ENCODE results near the gene ABHD1.
"Not testable (repeated sequence)": the region's sequence is repeated elsewhere in the genome, so short reads cannot be mapped to it uniquely, and the experiment has no call there.

ABHD1 gene

DNA sequence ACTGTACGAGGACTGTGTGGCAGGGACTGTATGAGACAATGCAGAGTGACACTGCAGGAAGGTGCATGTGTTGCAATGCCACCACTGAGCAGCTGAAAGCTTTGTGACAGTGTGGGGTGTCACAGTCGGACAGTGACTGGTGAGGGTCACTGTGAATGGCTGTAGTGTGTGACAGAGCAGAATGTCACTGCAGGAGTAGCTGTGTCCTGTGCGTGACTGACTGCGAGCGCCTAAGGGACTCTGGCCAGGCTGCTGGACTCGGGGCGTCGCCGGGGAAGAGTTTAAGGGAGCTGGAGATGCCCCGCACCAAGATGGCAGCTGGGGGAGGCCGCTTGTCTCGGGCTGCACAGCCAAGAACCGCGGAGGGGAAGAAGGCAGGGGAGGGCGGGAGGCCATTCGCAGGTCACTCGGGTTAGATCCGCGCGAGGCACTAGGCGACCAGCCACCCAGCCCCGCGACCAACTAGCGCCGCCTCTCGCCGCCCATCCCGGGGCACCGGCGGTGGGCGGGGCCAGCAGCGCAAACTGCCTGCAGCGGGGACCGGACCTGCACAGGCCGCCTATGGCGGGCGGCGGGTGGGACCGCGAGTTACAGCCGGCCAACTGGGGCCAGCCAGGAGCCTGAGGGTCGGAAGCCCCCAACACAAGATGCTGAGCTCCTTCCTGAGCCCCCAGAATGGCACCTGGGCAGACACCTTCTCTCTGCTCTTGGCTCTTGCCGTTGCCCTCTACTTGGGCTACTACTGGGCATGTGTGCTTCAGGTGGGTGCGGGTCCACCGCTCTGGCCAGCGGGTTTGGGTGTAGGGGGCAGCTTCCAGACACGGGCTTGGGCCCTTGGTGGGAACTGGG is at the start of gene ABHD1:
TSS of gene ABHD1 (plus strand) at position 514 of the 849 bp plus-strand sequence. CDS start at position 648, 134 bp downstream.
- H3K4me3 Mint-ChIP-seq: peak within 1 kb of the TSS; percentile 90
- no peaks in the 10 kb centered on the region for H3K9me3 Mint-ChIP-seq
- no peak within 1 kb of the TSS for H3K27ac Mint-ChIP-seq
- peaks cover 13% of the 10 kb centered on the region for H3K27me3 Mint-ChIP-seq
- DNase-seq (ENCODE audit: low spot score in 2 of 2) (peak; percentile 44 to 60), ATAC-seq (ENCODE audit: low read depth) (peak; percentile 77)
- no peaks in the 10 kb centered on the region for H3K36me3 Mint-ChIP-seq
- peaks cover 15% of the 10 kb centered on the region for H3K4me1 Mint-ChIP-seq

DNA sequence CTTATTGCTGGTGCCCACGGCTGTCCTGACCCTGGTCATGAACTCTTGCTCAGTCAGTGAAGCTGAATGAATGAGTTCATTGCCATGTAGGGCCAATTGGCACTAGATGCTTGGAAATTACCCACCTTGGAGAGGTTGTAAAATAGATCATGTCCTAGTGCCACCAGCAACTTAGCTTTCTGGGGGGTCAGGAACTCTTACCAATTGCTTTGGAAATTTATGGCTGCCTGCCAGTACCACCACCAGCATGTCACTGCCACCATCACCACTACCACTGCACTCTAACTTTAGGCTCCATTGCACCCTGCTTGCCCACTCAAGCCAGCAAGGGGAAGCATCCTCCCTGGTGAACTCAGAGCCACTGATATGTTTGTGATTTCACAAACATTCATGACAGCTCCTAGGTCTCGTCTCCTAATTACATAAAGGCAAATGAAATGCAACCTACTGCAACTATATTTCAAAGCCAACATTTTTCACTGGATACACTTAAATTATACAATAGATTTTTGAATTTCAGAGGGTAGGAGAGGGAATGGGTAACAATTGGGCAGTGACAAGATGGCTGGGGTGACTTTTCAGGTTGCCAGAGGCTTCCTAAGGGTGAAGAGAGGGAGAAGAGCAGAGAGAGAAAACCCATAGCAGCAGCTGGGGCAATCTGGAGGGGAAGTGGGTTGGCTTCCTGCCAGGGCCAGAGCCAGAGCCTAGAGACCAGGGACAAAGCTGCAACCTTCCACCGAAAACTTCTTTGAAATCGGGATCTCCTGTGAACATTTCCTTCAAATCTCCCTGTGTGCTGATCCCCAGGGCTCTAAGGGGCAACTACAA is 48.7 kb upstream of the ABHD1 start:
- peak overlapping the region; percentile 24 for H3K27ac Mint-ChIP-seq
- H3K4me3 Mint-ChIP-seq: peak overlapping the region; percentile 37
- peaks cover 34% of the 10 kb centered on the region for H3K4me1 Mint-ChIP-seq
- peak in 1 of 2 donors; percentile 37 for DNase-seq (ENCODE audit: low spot score in 2 of 2)
- no peak for ATAC-seq (ENCODE audit: low read depth)
- peaks cover 2% of the 10 kb centered on the region for H3K27me3 Mint-ChIP-seq
- H3K36me3 Mint-ChIP-seq: peaks cover 1% of the 10 kb centered on the region
- no peaks in the 10 kb centered on the region for H3K9me3 Mint-ChIP-seq

DNA sequence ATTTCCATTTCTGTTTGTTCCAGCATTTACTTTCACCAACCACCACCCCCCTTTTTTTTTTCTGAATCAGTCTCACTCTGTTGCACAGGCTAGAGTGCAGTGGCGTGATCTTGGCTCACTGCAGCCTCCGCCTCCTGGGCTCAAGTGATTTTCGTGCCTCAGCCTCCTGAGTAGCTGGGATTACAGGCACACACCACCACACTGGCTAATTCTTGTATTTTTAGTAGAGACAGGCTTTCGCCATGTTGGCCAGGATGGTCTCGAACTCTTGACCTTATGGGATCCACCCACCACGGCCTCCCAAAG is 48.1 kb upstream of the ABHD1 start:
- peaks cover 35% of the 10 kb centered on the region for H3K4me1 Mint-ChIP-seq
- H3K9me3 Mint-ChIP-seq; H3K27me3 Mint-ChIP-seq; ATAC-seq (ENCODE audit: low read depth); H3K36me3 Mint-ChIP-seq; DNase-seq (ENCODE audit: low spot score in 2 of 2): not testable (repeated sequence)
- peak overlapping the region; percentile 37 for H3K4me3 Mint-ChIP-seq
- H3K27ac Mint-ChIP-seq: peak overlapping the region; percentile 24

DNA sequence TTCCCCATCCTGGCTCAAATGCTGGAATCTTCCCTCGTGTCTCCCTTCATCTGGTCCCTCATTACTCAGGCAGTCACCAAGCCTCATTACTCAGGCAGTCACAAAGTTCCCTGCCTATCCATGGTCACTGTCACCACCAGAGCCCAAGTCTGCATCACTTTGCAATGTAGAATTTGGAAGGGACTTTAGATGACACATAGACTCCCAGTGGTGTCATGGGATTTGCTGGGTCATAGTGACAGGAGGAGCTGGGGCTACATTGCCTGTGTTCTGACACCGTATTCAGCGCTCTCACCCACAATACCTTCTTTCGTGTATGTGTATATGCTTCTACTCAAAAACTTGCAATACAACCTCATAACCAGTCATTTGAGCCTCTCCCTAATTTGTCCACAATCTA is 47.3 kb upstream of the ABHD1 start:
- Mint-ChIP-seq H3K4me1 (peaks cover 39% of the 10 kb centered on the region), H3K27ac (no peak overlapping the region), H3K36me3 (no peaks in the 10 kb centered on the region), H3K27me3 (peaks cover 2% of the 10 kb centered on the region), H3K4me3 (no peak overlapping the region), H3K9me3 (no peaks in the 10 kb centered on the region)
- DNase-seq (ENCODE audit: low spot score in 2 of 2) (no peak), ATAC-seq (ENCODE audit: low read depth) (no peak)

DNA sequence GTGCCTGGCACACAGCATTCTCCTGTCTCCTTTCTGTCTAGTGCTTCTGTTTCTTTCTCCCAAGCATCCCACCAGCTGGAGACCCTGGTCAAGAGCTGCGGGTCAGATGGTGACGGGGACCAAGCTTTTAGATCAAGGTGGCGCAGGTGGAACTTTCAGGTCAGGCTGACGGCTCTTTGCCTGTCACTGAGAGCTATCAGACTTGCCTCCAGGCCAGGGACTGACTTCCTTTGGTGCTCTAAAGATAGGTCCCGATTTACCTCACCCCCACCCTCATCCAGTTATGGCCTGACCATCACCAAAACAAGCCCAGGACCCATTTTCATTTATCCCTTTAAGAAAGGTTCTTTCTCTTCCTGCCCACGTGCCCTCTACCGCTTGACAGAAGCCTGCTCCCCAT is 46.4 kb upstream of the ABHD1 start:
- ATAC-seq (ENCODE audit: low read depth) (no peak), DNase-seq (ENCODE audit: low spot score in 2 of 2) (no peak)
- Mint-ChIP-seq H3K36me3 (no peaks in the 10 kb centered on the region), H3K9me3 (no peaks in the 10 kb centered on the region), H3K27ac (no peak overlapping the region), H3K27me3 (peaks cover 2% of the 10 kb centered on the region), H3K4me3 (no peak overlapping the region), H3K4me1 (peaks cover 40% of the 10 kb centered on the region)

DNA sequence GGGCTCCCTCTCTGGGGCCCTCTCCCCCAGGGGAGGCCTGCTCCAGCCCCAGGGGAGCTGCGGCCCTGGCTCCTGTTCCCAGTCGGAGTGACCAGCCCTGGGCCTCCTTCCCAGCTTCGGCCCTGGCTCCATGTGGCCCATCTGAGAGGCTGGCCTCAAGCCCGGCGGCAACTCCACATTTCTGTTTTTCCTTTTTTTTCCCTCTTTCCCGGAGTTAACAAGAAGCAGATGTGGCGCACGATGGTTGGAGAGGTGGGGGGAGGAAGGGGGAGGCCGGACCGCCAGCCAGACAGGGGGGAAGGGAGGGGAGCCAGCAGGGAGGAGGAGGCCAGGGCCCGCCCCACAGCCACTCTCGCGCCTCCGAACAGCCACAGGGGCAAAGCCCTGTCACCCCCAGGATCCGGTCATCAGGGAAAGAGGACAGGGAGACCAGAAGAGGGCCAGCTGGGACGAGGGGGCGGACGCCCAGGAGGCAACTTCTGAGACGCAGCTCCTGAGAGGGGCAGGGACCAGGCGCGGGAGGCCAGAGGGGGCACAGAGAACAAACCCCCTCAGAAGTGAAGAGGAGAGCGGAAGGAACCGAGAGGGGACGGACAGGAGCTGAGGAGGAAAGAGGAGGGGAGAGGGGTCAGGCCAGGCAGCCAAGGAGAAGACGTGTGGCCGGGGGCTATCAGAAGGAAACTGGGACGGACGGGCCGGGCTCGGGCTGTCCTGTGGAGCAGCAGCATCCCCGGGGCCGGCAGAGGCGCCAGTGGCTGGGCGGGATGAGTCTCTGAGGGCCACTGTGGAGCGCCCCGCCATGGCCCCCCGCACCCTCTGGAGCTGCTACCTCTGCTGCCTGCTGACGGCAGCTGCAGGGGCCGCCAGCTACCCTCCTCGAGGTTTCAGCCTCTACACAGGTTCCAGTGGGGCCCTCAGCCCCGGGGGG is 45.1 kb upstream of the ABHD1 start, which contains the start of gene EMILIN1:
TSS of gene EMILIN1 (plus strand) at position 349 of the 928 bp plus-strand sequence. CDS start at position 800, 451 bp downstream.
- Mint-ChIP-seq H3K4me1 (peaks cover 39% of the 10 kb centered on the region), H3K27ac (no peak within 1 kb of the TSS), H3K27me3 (peaks cover 2% of the 10 kb centered on the region), H3K9me3 (no peaks in the 10 kb centered on the region), H3K4me3 (no peak within 1 kb of the TSS), H3K36me3 (no peaks in the 10 kb centered on the region)
- no peak for DNase-seq (ENCODE audit: low spot score in 2 of 2)
- ATAC-seq (ENCODE audit: low read depth): no peak

DNA sequence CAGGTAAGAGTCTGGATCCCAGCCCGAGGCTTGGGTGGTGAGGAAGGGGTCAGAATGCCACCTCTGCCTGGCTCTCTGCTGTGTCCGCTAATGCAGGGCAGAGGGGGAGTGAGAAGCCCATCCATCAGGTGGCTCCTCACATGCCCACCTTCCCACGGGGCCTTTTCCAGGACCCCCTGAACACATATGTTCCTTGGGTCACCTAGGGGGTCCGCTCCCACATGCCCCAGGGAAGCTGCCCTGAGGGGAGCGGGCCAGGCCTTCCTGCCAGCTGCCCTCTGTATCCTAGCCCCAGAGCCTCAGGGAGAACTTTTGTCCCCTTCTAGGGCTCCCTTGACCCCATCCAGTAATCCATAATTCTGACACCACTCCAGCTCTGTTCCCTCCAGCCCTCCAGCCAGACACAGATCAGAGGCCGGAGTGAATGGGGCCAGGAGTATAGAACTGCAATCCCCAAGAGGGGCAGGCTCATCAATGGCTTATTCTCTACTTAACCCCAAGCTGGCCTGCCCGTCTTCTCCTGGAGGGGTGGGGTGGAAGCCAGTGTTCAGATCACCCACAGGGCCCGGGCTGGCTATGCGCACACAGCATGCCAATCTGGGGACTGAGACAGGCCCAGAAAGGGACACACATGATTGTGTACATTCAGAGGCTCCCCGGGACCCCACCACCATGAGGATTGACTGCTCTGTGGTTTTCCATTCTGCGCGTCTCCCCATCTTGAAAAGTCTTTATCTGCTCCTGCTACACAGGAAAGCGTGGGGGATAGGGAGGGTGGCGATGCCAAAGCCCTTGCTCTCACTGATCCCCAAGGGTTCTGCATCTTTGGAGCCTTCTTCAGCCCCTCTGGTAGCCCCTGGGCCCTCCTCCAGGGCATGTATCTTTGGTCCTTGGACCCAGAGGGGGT is 44.1 kb upstream of the ABHD1 start:
- no peak for DNase-seq (ENCODE audit: low spot score in 2 of 2)
- Mint-ChIP-seq H3K27me3 (peaks cover 2% of the 10 kb centered on the region), H3K27ac (no peak overlapping the region), H3K4me1 (peaks cover 36% of the 10 kb centered on the region), H3K36me3 (no peaks in the 10 kb centered on the region), H3K9me3 (no peaks in the 10 kb centered on the region), H3K4me3 (no peak overlapping the region)
- ATAC-seq (ENCODE audit: low read depth): no peak

DNA sequence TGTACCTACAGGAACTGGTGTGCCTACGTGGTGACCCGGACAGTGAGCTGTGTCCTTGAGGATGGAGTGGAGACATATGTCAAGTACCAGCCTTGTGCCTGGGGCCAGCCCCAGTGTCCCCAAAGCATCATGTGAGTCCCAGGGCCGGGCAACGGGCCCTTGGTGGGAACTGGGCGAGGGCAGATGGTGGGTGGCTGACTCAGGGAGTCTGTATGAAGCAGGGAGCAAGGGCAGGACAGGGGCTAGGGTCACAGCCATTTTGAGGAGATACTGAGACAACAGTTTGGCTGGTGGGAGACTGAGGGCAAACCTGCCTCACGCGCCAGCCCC is 43.5 kb upstream of the ABHD1 start:
- H3K9me3 Mint-ChIP-seq: no peaks in the 10 kb centered on the region
- no peak overlapping the region for H3K27ac Mint-ChIP-seq
- H3K4me1 Mint-ChIP-seq: peaks cover 31% of the 10 kb centered on the region
- H3K4me3 Mint-ChIP-seq: peak overlapping the region; percentile 25
- peaks cover 2% of the 10 kb centered on the region for H3K27me3 Mint-ChIP-seq
- ATAC-seq (ENCODE audit: low read depth): no peak
- H3K36me3 Mint-ChIP-seq: no peaks in the 10 kb centered on the region
- DNase-seq (ENCODE audit: low spot score in 2 of 2): no peak

DNA sequence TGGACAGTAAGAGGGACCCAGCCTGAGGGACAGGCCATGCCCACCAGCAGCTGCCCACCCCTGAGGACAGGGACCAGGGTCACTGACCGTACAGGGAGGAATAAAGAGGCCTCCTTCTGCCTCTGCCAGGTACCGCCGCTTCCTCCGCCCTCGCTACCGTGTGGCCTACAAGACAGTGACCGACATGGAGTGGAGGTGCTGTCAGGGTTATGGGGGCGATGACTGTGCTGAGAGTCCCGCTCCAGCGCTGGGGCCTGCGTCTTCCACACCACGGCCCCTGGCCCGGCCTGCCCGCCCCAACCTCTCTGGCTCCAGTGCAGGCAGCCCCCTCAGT is 43.0 kb upstream of the ABHD1 start:
- ATAC-seq (ENCODE audit: low read depth) (no peak), DNase-seq (ENCODE audit: low spot score in 2 of 2) (no peak)
- Mint-ChIP-seq H3K27me3 (peaks cover 2% of the 10 kb centered on the region), H3K4me1 (peaks cover 27% of the 10 kb centered on the region), H3K27ac (no peak overlapping the region), H3K36me3 (no peaks in the 10 kb centered on the region), H3K9me3 (no peaks in the 10 kb centered on the region), H3K4me3 (peak overlapping the region; percentile 78)

DNA sequence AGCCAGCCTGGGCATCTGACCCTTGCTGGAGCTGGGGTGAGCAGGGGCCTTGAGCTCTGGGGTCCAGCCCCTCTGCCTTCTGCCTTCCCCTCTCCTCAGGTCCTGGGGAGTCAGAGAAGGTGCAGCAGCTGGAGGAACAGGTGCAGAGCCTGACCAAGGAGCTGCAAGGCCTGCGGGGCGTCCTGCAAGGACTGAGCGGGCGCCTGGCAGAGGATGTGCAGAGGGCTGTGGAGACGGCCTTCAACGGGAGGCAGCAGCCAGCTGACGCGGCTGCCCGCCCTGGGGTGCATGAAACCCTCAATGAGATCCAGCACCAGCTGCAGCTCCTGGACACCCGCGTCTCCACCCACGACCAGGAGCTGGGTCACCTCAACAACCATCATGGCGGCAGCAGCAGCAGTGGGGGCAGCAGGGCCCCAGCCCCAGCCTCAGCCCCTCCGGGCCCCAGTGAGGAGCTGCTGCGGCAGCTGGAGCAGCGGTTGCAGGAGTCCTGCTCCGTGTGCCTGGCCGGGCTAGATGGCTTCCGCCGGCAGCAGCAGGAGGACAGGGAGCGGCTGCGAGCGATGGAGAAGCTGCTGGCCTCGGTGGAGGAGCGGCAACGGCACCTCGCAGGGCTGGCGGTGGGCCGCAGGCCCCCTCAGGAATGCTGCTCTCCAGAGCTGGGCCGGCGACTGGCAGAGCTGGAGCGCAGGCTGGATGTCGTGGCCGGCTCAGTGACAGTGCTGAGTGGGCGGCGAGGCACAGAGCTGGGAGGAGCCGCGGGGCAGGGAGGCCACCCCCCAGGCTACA is 41.4 kb upstream of the ABHD1 start:
- Mint-ChIP-seq H3K27me3 (peaks cover 2% of the 10 kb centered on the region), H3K27ac (no peak overlapping the region), H3K4me1 (peaks cover 20% of the 10 kb centered on the region), H3K9me3 (no peaks in the 10 kb centered on the region), H3K4me3 (no peak overlapping the region), H3K36me3 (no peaks in the 10 kb centered on the region)
- DNase-seq (ENCODE audit: low spot score in 2 of 2): no peak
- ATAC-seq (ENCODE audit: low read depth): no peak

DNA sequence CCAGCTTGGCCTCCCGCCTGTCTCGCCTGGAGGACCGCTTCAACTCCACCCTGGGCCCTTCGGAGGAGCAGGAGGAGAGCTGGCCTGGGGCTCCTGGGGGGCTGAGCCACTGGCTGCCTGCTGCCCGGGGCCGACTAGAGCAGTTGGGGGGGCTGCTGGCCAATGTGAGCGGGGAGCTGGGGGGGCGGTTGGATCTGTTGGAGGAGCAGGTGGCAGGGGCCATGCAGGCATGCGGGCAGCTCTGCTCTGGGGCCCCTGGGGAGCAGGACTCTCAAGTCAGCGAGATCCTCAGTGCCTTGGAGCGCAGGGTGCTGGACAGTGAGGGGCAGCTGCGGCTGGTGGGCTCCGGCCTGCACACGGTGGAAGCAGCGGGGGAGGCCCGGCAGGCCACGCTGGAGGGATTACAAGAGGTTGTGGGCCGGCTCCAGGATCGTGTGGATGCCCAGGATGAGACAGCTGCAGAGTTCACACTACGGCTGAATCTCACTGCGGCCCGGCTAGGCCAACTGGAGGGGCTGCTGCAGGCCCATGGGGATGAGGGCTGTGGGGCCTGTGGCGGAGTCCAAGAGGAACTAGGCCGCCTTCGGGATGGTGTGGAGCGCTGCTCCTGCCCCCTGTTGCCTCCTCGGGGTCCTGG is 40.7 kb upstream of the ABHD1 start:
- H3K9me3 Mint-ChIP-seq: no peaks in the 10 kb centered on the region
- peaks cover under 1% of the 10 kb centered on the region for H3K27me3 Mint-ChIP-seq
- DNase-seq (ENCODE audit: low spot score in 2 of 2) (no peak), ATAC-seq (ENCODE audit: low read depth) (no peak)
- no peaks in the 10 kb centered on the region for H3K36me3 Mint-ChIP-seq
- no peak overlapping the region for H3K4me3 Mint-ChIP-seq
- H3K4me1 Mint-ChIP-seq: peaks cover 14% of the 10 kb centered on the region
- H3K27ac Mint-ChIP-seq: no peak overlapping the region

All from memory B cell (primary cell).